K562 (cell line): ENCODE measurements around the gene AMPD3. TPM values are rescaled to one million over a fixed set of nuclear protein-coding genes. Genes with fewer than 3 reads are reported as not detected.

Experiments
- ATAC-seq: fragments of 200-7000 bp; cut with Tn5 transposase; 3 replicates; pipeline ENCODE4 v1.9.1; 2020; ENCODE audit warnings: moderate library complexity
- BruUV-seq: library from RNA; stranded (reverse); fragments of 400-500 nt; replicated peaks from 2 replicates; lab custom pipeline; 2021; lab: Mats Ljungman, UMichigan
- CTCF ChIA-PET: fragments of 300-600 bp; formaldehyde crosslinking; extraction: SDS; loops from one replicate; lab custom pipeline; 2021; ENCODE audit warnings: low intra/inter-chr PET ratio; lab: Yijun Ruan, JAX
- POLR2A ChIA-PET: fragments of 300-600, 350-650 bp; sonication (Branson Sonifier 250); formaldehyde crosslinking; extraction: SDS; loops from one replicate; lab custom pipeline; 2021; ENCODE audit warnings: antibody characterized with exemption, inconsistent platforms; lab: Yijun Ruan, JAX
- DNase-seq, 4 experiments: peaks; one replicate each; pipeline versions ENCODE4 v3.0.0 to v3.0.0-alpha.2; 2011 to 2018; ENCODE audit warnings: low spot score in 3 of 4, mixed read lengths in 3 of 4; ENCODE audit errors: extremely low read depth in 1 of 4
- FAIRE-seq: peaks from 2 replicates; lab custom pipeline; 2011; peaks lifted over from hg19 to GRCh38; lab: Jason Lieb, UNC
- H2AFZ ChIP-seq: 2 replicates; pipeline ENCODE4 v1.6.0; 2011; ENCODE audit warnings: low read depth, low read length, control low read depth, inconsistent platforms
- H3K27ac ChIP-seq: fragments of 200-600 bp; 3 replicates; pipeline ENCODE4 v1.8.0; 2011; ENCODE audit warnings: low read depth, mild to moderate bottlenecking, control low read depth, inconsistent platforms, low read length, moderate library complexity, mixed read lengths; ENCODE audit errors: extremely low read depth
- H3K27me3 ChIP-seq, 2 experiments: fragments of 300-600 bp in 1 of 2; 2 replicates in 1 of 2; 3 replicates in 1 of 2; pipeline versions ENCODE4 v1.6.0 to v1.8.0; 2011; ENCODE audit warnings: inconsistent platforms in 2 of 2, low read length in 2 of 2, mild to moderate bottlenecking in 1 of 2, mixed read lengths in 1 of 2, moderate library complexity in 1 of 2; ENCODE audit not compliant: control insufficient read depth in 2 of 2, insufficient read depth in 2 of 2
- H3K36me3 ChIP-seq: fragments of 300-600 bp; 3 replicates; pipeline ENCODE4 v1.8.0; 2011; ENCODE audit warnings: mild to moderate bottlenecking, low read length, inconsistent platforms; ENCODE audit not compliant: control insufficient read depth, insufficient read depth
- H3K4me1 ChIP-seq, 2 experiments: fragments of 200-600 bp in 1 of 2; replicated peaks in 1 of 2; 2 replicates in 1 of 2; 3 replicates in 1 of 2; pipeline versions ENCODE4 v1.5.1 to v1.8.0; 2011; ENCODE audit warnings: inconsistent platforms in 2 of 2, low read length in 2 of 2, mild to moderate bottlenecking in 1 of 2, mixed read lengths in 1 of 2, moderate library complexity in 1 of 2; ENCODE audit not compliant: control insufficient read depth in 2 of 2, insufficient read depth in 2 of 2
- H3K4me2 ChIP-seq: 2 replicates; pipeline ENCODE4 v1.6.1; 2011; ENCODE audit warnings: low read length, control low read depth, inconsistent platforms, mixed read lengths; ENCODE audit not compliant: insufficient read depth
- H3K4me3 ChIP-seq: fragments of 200-600 bp; sonication (generic), shearing (Covaris generic); 2 replicates; pipeline ENCODE4 v1.5.1; 2016; ENCODE audit warnings: control low read depth, inconsistent platforms
- H3K79me2 ChIP-seq: fragments of 200-600 bp; 3 replicates; pipeline ENCODE4 v1.8.0; 2011; ENCODE audit warnings: low read length, inconsistent platforms; ENCODE audit not compliant: control insufficient read depth, insufficient read depth
- H3K9ac ChIP-seq, 2 experiments: 2 replicates each; pipeline versions ENCODE4 v1.6.0 to v1.6.1; 2011; ENCODE audit warnings: low read depth in 2 of 2, low read length in 2 of 2, control low read depth in 1 of 2, inconsistent platforms in 1 of 2, mild to moderate bottlenecking in 1 of 2, mixed read lengths in 1 of 2; ENCODE audit not compliant: insufficient read depth in 1 of 2
- H3K9me1 ChIP-seq: one replicate; pipeline ENCODE4 v1.6.0; 2011; ENCODE audit warnings: inconsistent platforms, mild to moderate bottlenecking, low read length, moderate library complexity; ENCODE audit not compliant: control insufficient read depth, insufficient read depth
- H3K9me3 ChIP-seq: replicated peaks from 2 replicates; pipeline ENCODE4 v1.5.1; 2011; ENCODE audit warnings: low read depth, low read length, inconsistent platforms; ENCODE audit not compliant: control insufficient read depth, insufficient read depth
- H4K20me1 ChIP-seq: replicated peaks from 2 replicates; pipeline ENCODE4 v1.6.1; 2011; ENCODE audit warnings: low read length, inconsistent platforms, mixed read lengths; ENCODE audit not compliant: control insufficient read depth, insufficient read depth
- ARID1B ChIP-seq: fragments of 450-650 bp; IDR thresholded peaks from 2 replicates; pipeline ENCODE4 v1.6.1; 2016; ENCODE audit warnings: antibody characterized with exemption, mild to moderate bottlenecking, inconsistent platforms
- HINFP ChIP-seq: fragments of 450-650 bp; conservative IDR thresholded peaks from 2 replicates; pipeline ENCODE4 v1.6.1; 2016; ENCODE audit warnings: missing genetic modification characterization, low read depth, mild to moderate bottlenecking, control low read depth, missing compliant biosample characterization
- ILK ChIP-seq: fragments of 450-650 bp; IDR thresholded peaks from 2 replicates; pipeline ENCODE4 v1.6.1; 2016; ENCODE audit warnings: missing genetic modification characterization, low read depth, mild to moderate bottlenecking, missing compliant biosample characterization, moderate library complexity, borderline replicate concordance
- NCOA1 ChIP-seq: fragments of 450-650 bp; IDR thresholded peaks from 2 replicates; pipeline ENCODE4 v1.6.1; 2016; ENCODE audit warnings: low read depth
- NFRKB ChIP-seq: fragments of 450-650 bp; IDR thresholded peaks from 2 replicates; pipeline ENCODE4 v1.6.1; 2016; ENCODE audit warnings: low read depth
- NR4A1 ChIP-seq, 2 experiments: fragments of 250-450 bp in 1 of 2; fragments of 450-650 bp in 1 of 2; sonication (Bioruptor Pico) in 1 of 2; IDR thresholded peaks; 2 replicates each; pipeline versions ENCODE4 v1.4.0 to v1.6.1; 2016 to 2020; ENCODE audit warnings: mild to moderate bottlenecking in 2 of 2, missing compliant biosample characterization in 1 of 2, missing genetic modification characterization in 1 of 2, moderate library complexity in 1 of 2
- SIX5 ChIP-seq, 2 experiments: IDR thresholded peaks; 2 replicates each; pipeline ENCODE4 v1.6.1; 2011; ENCODE audit warnings: low read length in 2 of 2, borderline replicate concordance in 1 of 2, low read depth in 1 of 2, mild to moderate bottlenecking in 1 of 2, moderate library complexity in 1 of 2; ENCODE audit not compliant: insufficient read depth in 1 of 2
- TEAD1 ChIP-seq, 2 experiments: fragments of 450-650 bp in 1 of 2; sonication (generic) in 1 of 2; formaldehyde crosslinking; IDR thresholded peaks; 2 replicates each; pipeline versions ENCODE4 v1.4.0 to v1.8.0; 2020 to 2022; ENCODE audit warnings: mild to moderate bottlenecking in 2 of 2, missing genetic modification reagents in 1 of 2
- TGIF2 ChIP-seq: sonication (generic); formaldehyde crosslinking; IDR thresholded peaks from 2 replicates; pipeline ENCODE4 v1.8.1; 2022; ENCODE audit warnings: mild to moderate bottlenecking, missing genetic modification reagents, moderate library complexity
- WHSC1 ChIP-seq: IDR thresholded peaks from one replicate; pipeline ENCODE4 v1.6.1; 2012; ENCODE audit warnings: low read length, control low read depth, inconsistent platforms
- ZNF347 ChIP-seq: fragments of 450-650 bp; formaldehyde crosslinking; IDR thresholded peaks from 2 replicates; pipeline ENCODE4 v1.4.0; 2020; ENCODE audit warnings: low read depth, mild to moderate bottlenecking, moderate library complexity
- WGBS: fragments of 100-300 bp; shearing (Covaris generic); methylation state at CpG from one replicate; pipeline ENCODE4 v1.1.6; 2016; ENCODE audit warnings: low coverage, mixed read lengths; ENCODE audit not compliant: insufficient coverage; ENCODE audit errors: missing lambda C conversion rate; 5-methylcytosine and 5-hydroxymethylcytosine counted together
- in situ Hi-C: fragments of 300-500 bp; cut with MboI; formaldehyde crosslinking; loops from 4 replicates; pipeline ENCODE4 v1.15.0; 2018; ENCODE audit warnings: inconsistent platforms, mixed read lengths
- intact Hi-C: fragments of 100-400 bp; cut with micrococcal nuclease; formaldehyde crosslinking; loops from 2 replicates; pipeline ENCODE4 v1.14.2; 2022
- polyA plus RNA-seq, 8 experiments: library from polyadenylated mRNA; depleted of rRNA in 4 of 8; stranded (reverse) in 5 of 8; unstranded in 3 of 8; fragments of >200 nt; fragmentation: Nextera tagmentation in 2 of 8; fragmentation: Illumina TruSeq in 1 of 8; extraction: Ambion mirVana in 2 of 8; extraction: Trizol in 1 of 8; gene quantifications; 2 replicates each; pipeline versions ENCODE4 v1.2.1 to v1.2.3, GENCODE V29; 2011 to 2014; ENCODE audit warnings: inconsistent platforms in 1 of 8, missing spikeins in 1 of 8
- total RNA-seq, 7 experiments: library from RNA; depleted of rRNA in 6 of 7; stranded (reverse); fragments of >200 nt in 6 of 7; fragmentation: Illumina TruSeq in 2 of 7; extraction: Trizol in 2 of 7; gene quantifications; 2 replicates each; pipeline versions ENCODE4 v1.2.1 to v1.2.3, GENCODE V29; 2011 to 2021; ENCODE audit warnings: low replicate concordance in 1 of 7

Gene AMPD3
- total and polyA plus RNA-seq, 9 of the 15 experiments (the other 6 are each of a cell fraction or from before 2014, with no cell fraction given), result 4.4 to 23.6 (median 11.2) TPM

GRCh38 chr11:10494636-10495463 is 39.8 kb downstream of the AMPD3 start (continued):
- TF ChIP-seq NR4A1 (CRISPR knock-in tag; IDR thresholded peaks at IDR 0.05) (no peak), NR4A1 (tag; IDR thresholded peaks at IDR 0.05) (no peak)

- no TSS peak for BruUV-seq
- Histone ChIP-seq H3K36me3 (peaks cover 90% of the 10 kb centered on the region), H3K27me3 (no peaks in the 10 kb centered on the region), H3K9me1 (peaks cover 3% of the 10 kb centered on the region)
- FAIRE-seq, result no peak
- in situ Hi-C loops, result loop anchor here (5.0 kb wide), 1 partner anchor 88 kb away; no protein-coding TSS in a partner anchor
- TF ChIP-seq ARID1B (no peak), NCOA1 (no peak), ZNF347 (CRISPR knock-in tag) (no peak), HINFP (tag) (no peak), TGIF2 (CRISPR knock-in tag) (no peak), WHSC1 (no peak), TEAD1 (CRISPR knock-in tag; IDR thresholded peaks at IDR 0.05) (no peak), ILK (tag) (no peak), SIX5 (IDR thresholded peaks at IDR 0.05; ENCODE audit: borderline replicate concordance in 1 of 2, insufficient read depth in 1 of 2, low read depth in 1 of 2, low read length in 2 of 2) (no peak), NFRKB (no peak)
- TF ChIP-seq, all 486 proteins: peak for 0
- DNase-seq (no peak), ATAC-seq (no peak)
- Histone ChIP-seq H3K79me2 (no peaks in the 10 kb centered on the region), H2AFZ (no peak overlapping the region), H3K4me2 (no peak overlapping the region), H3K9ac (no peak overlapping the region; a peak in 1 of 4 replicates), H3K4me1 (peaks cover 9 to 10% of the 10 kb centered on the region in 2 experiments; a peak in 4 of 5 replicates), H3K4me3 (no peak overlapping the region), H3K27ac (no peak overlapping the region), H4K20me1 (no peaks in the 10 kb centered on the region; the same call in 1 of the 2 replicates), H3K9me3 (no peaks in the 10 kb centered on the region)
- WGBS, result 98% methylated on average over 8 of the region's 8 CpGs
- CTCF ChIA-PET, result no interaction called here
- POLR2A ChIA-PET, result interaction anchor here (0.6 to 0.9 kb wide), 2 partner anchors 39 to 162 kb away, joined by 4 read pairs; no protein-coding TSS in a partner anchor
- intact Hi-C loops, result no loop called here
Observed at GRCh38 chr11:10495464-10495786, 40.4 kb downstream of the AMPD3 start.
